22Rv1 (cell line): Measurements from ENCODE around the gene RPN1.
"Not testable (repeated sequence)": the region's sequence is repeated elsewhere in the genome, so short reads cannot be mapped to it uniquely, and the experiment has no call there.

ENCODE experiments used
- H3K27ac ChIP-seq: fragments of 450-650 bp; 2 replicates; pipeline ENCODE4 v1.5.1; 2017
- CTCF ChIP-seq: fragments of 450-650 bp; IDR thresholded peaks from 2 replicates; pipeline ENCODE4 v1.5.1; 2017; ENCODE audit warnings: mild to moderate bottlenecking
- ZFX ChIP-seq: fragments of 450-650 bp; IDR thresholded peaks from 2 replicates; pipeline ENCODE4 v1.6.1; 2017; ENCODE audit warnings: antibody characterized with exemption, borderline replicate concordance

RPN1 gene

GRCh38 chr3:128592864-128593263, 57.8 kb downstream of the RPN1 start:
- no peak for TF ChIP-seq CTCF
- TF ChIP-seq ZFX: no peak

GRCh38 chr3:128591738-128592426, 58.7 kb downstream of the RPN1 start:
- TF ChIP-seq ZFX: no peak
- no peak for TF ChIP-seq CTCF
- no peak overlapping the region for H3K27ac ChIP-seq

More at GRCh38 chr3:128592864-128593263, 57.8 kb downstream of the RPN1 start:
- no peak overlapping the region for H3K27ac ChIP-seq

- H3K27ac ChIP-seq: no peak overlapping the region
- TF ChIP-seq CTCF (peak; percentile 21), ZFX (no peak)
These were observed 59.7 kb downstream of the RPN1 start for GRCh38 chr3:128590948-128591347.

GRCh38 chr3:128589985-128590384, 60.6 kb downstream of the RPN1 start:
- H3K27ac ChIP-seq: not testable (repeated sequence)

GRCh38 chr3:128588147-128588546, 62.5 kb downstream of the RPN1 start:
- no peak for TF ChIP-seq ZFX
- H3K27ac ChIP-seq: no peak overlapping the region

GRCh38 chr3:128587391-128587790, 63.2 kb downstream of the RPN1 start:
- TF ChIP-seq CTCF (no peak), ZFX (no peak)
- H3K27ac ChIP-seq: no peak overlapping the region

- not testable (repeated sequence) for H3K27ac ChIP-seq
These were observed 63.7 kb downstream of the RPN1 start for GRCh38 chr3:128586932-128587331.

- H3K27ac ChIP-seq: not testable (repeated sequence)
These were observed 64.2 kb downstream of the RPN1 start for GRCh38 chr3:128586391-128586790.

- H3K27ac ChIP-seq: no peak overlapping the region
- TF ChIP-seq CTCF (no peak), ZFX (no peak)
These were observed 64.6 kb downstream of the RPN1 start for GRCh38 chr3:128585974-128586373.
